Suprapubic skin (tissue), 4 donors: ENCODE results near the gene IRF9. TPM values are rescaled to one million over a fixed set of nuclear protein-coding genes. Genes with fewer than 3 reads are reported as not detected.

ENCODE experiments used
- DNase-seq, 2 donors: peaks; one replicate each; pipeline ENCODE4 v3.0.0-alpha.2; 2019; ENCODE audit warnings: low spot score in 2 of 2
- H3K27ac ChIP-seq: fragments of 200-600 bp; sonication (generic); one replicate; pipeline ENCODE4 v1.5.1; 2019
- H3K27me3 ChIP-seq: fragments of 200-600 bp; sonication (generic); one replicate; pipeline ENCODE4 v1.5.1; 2019
- H3K36me3 ChIP-seq: fragments of 200-600 bp; sonication (generic); one replicate; pipeline ENCODE4 v1.5.1; 2019
- H3K4me1 ChIP-seq: fragments of 200-600 bp; sonication (generic); one replicate; pipeline ENCODE4 v1.5.1; 2019
- H3K4me3 ChIP-seq: fragments of 200-600 bp; sonication (generic); one replicate; pipeline ENCODE4 v1.5.1; 2019; ENCODE audit warnings: mild to moderate bottlenecking
- H3K9me3 ChIP-seq: fragments of 200-600 bp; sonication (generic); one replicate; pipeline ENCODE4 v1.5.1; 2019
- EP300 ChIP-seq: sonication (generic); formaldehyde crosslinking; IDR thresholded peaks from one replicate; pipeline ENCODE4 v1.6.1; 2017; ENCODE audit warnings: antibody characterized with exemption
- POLR2A ChIP-seq, 2 donors: fragments of 450-650 bp; IDR thresholded peaks; one replicate each; pipeline ENCODE4 v1.6.1; 2017; ENCODE audit warnings: antibody characterized with exemption in 2 of 2, mild to moderate bottlenecking in 2 of 2, moderate library complexity in 2 of 2
- POLR2AphosphoS5 ChIP-seq, 3 donors: sonication (generic); formaldehyde crosslinking; IDR thresholded peaks; one replicate each; pipeline ENCODE4 v1.6.1; 2017; ENCODE audit warnings: antibody characterized with exemption in 3 of 3
- WGBS: methylation state at CpG from one replicate; pipeline ENCODE4 v1.1.5; 2018; 5-methylcytosine and 5-hydroxymethylcytosine counted together
- total RNA-seq, 4 donors: library from RNA; depleted of rRNA; stranded (reverse); fragments of >200 nt; gene quantifications; one replicate each; pipeline ENCODE4 v1.1.0, GENCODE V29; 2016
- TF ChIP-seq, protein P1 (sequence below), 2 donors: fragments of 200-600 bp in 1 of 2; fragments of 450-650 bp in 1 of 2; sonication (generic) in 1 of 2; IDR thresholded peaks; one replicate each; pipeline ENCODE4 v1.5.1; 2016 to 2019; ENCODE audit warnings: antibody characterized with exemption in 2 of 2, mild to moderate bottlenecking in 1 of 2, moderate library complexity in 1 of 2

The IRF9 gene
- total RNA-seq, 4 donors from 2014 or later = 31.1 to 45.2 (median 37.5) TPM

DNA sequence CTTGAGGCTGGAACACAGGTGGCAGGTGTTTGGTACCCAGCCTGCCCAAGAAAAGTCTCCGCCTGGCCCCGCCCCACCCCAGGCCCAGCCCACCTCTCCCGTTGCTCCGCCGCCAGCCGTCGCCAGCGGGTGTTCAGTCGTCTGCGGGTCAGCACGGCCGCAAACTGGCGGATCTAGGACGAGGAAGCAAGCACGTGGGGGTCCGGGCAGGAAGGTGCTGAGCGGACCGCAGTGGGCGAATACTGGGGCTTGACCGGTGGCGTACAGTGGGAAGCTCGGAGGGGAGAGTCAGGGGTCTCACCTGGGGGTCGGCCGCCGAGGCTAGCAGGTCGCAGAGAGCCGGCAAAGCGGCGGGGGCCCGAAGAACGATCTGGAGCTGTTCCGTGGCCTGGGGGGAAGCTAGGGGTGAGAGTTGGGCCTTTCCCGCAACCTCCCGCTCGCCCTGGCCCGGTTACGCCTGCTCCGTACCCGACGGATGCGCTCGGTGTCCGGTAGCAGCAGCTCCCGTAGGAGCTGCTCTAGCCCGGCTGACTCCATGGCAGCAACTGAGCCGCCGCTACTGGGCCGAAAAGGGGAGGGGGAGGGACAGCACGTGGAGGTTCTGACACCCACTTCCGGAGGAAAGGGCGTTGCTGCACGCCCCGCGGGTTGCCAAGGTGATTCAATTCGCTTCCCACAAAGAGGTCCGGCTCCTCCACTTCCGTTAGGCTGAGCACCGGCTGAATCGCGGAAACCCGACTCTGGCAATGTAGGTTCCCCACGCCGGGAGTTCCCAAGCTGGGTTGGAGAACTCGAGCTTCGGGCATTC is 27.4 kb downstream of the IRF9 start, which contains the start of gene IPO4:
Gene IPO4 (minus strand): TSS at position 566 of the 808 bp plus-strand sequence. CDS start 29 bp downstream, at position 537.
- H3K27me3 ChIP-seq = no peaks in the 10 kb centered on the region
- DNase-seq = peak; percentile 97 to 98
- H3K27ac ChIP-seq = peak within 1 kb of the TSS; percentile 74
- peaks cover 33% of the 10 kb centered on the region for H3K4me1 ChIP-seq
- H3K4me3 ChIP-seq = peak within 1 kb of the TSS; percentile 90
- WGBS = 0% methylated on average over 44 of the region's 65 CpGs
- H3K9me3 ChIP-seq = no peaks in the 10 kb centered on the region
- TF ChIP-seq POLR2AphosphoS5 (IDR thresholded peaks at IDR 0.05) = peak; percentile 58 to 84 (median 65)
- TF ChIP-seq EP300 = no peak
- TF ChIP-seq POLR2A (IDR thresholded peaks at IDR 0.05) = no peak
- TF ChIP-seq, protein P1, sequence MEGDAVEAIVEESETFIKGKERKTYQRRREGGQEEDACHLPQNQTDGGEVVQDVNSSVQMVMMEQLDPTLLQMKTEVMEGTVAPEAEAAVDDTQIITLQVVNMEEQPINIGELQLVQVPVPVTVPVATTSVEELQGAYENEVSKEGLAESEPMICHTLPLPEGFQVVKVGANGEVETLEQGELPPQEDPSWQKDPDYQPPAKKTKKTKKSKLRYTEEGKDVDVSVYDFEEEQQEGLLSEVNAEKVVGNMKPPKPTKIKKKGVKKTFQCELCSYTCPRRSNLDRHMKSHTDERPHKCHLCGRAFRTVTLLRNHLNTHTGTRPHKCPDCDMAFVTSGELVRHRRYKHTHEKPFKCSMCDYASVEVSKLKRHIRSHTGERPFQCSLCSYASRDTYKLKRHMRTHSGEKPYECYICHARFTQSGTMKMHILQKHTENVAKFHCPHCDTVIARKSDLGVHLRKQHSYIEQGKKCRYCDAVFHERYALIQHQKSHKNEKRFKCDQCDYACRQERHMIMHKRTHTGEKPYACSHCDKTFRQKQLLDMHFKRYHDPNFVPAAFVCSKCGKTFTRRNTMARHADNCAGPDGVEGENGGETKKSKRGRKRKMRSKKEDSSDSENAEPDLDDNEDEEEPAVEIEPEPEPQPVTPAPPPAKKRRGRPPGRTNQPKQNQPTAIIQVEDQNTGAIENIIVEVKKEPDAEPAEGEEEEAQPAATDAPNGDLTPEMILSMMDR (IDR thresholded peaks at IDR 0.05) = no peak
- H3K36me3 ChIP-seq = peaks cover 58% of the 10 kb centered on the region

DNA sequence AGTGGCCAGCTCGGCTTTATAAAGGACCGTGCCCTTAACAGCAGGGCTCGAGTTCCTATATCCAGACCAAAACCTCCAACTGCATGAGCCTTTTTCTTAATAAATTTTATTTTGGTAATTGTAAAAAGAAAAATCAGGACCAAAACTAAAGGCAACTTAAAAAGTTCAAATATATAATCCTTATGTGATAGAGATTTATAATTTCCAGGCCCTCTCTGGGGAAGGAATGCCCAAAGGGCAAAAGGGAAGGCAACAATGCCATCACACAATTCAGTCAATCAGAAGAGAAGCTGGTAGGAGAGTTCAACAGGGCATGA is 28.0 kb downstream of the IRF9 start:
- H3K4me1 ChIP-seq = peaks cover 37% of the 10 kb centered on the region
- H3K27ac ChIP-seq = peak overlapping the region; percentile 74
- whole genome bisulfite sequencing = 0% methylated on average over 3 of the region's 3 CpGs
- H3K27me3 ChIP-seq = no peaks in the 10 kb centered on the region
- peak overlapping the region; percentile 90 for H3K4me3 ChIP-seq
- no peak for DNase-seq
- peaks cover 53% of the 10 kb centered on the region for H3K36me3 ChIP-seq
- no peaks in the 10 kb centered on the region for H3K9me3 ChIP-seq
- no peak for TF ChIP-seq EP300
- TF ChIP-seq, protein P1 (IDR thresholded peaks at IDR 0.05) = no peak
- TF ChIP-seq POLR2A (IDR thresholded peaks at IDR 0.05) = no peak
- no peak for TF ChIP-seq POLR2AphosphoS5 (IDR thresholded peaks at IDR 0.05)

DNA sequence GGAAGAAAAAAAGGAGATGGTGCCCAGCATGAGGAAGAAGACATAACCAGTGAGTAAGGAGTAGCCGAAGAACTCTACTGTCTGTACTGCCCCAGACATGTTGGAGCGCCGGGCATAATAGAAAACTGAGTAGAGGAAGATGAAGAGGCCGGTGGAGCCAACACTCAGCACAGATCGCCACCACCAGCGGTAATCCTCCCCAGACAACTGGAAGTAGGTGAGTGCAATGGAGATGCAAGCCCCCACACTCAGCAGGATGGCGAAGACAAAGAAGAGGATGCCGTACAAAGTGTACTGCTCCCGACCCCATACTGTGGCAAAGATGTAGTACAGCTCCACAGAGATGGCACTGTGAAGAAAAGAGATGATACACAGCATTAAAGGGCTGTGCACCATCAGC is 28.4 kb downstream of the IRF9 start:
- TF ChIP-seq, protein P1 (IDR thresholded peaks at IDR 0.05) = no peak
- TF ChIP-seq POLR2A (IDR thresholded peaks at IDR 0.05) (no peak), POLR2AphosphoS5 (IDR thresholded peaks at IDR 0.05) (no peak), EP300 (no peak)
- Histone ChIP-seq H3K4me1 (peaks cover 41% of the 10 kb centered on the region), H3K9me3 (no peaks in the 10 kb centered on the region), H3K27ac (no peak overlapping the region), H3K36me3 (peaks cover 48% of the 10 kb centered on the region), H3K27me3 (no peaks in the 10 kb centered on the region), H3K4me3 (no peak overlapping the region)
- WGBS = 93% methylated on average over 9 of the region's 9 CpGs
- no peak for DNase-seq

DNA sequence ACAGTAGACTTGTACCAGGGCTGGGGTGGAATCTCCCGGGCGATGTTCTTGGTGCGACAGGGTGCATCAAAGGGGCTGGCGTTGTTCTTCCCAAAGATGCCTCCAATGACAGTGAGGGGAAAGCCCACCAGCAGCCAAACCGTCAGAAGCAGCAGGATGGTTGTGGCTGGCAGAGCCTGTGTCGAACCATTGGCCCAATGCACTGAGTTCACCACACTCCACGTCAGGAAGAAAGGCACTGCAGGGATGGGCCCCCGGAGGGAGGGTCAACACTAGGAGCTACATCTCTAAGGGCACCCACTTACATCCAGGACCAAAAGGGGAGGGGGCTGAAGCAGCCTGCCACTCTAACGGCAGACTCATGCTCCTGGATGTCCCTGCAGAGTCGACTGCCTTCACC is 29.4 kb downstream of the IRF9 start:
- H3K4me3 ChIP-seq = no peak overlapping the region
- H3K27me3 ChIP-seq = no peaks in the 10 kb centered on the region
- peaks cover 47% of the 10 kb centered on the region for H3K4me1 ChIP-seq
- peaks cover 39% of the 10 kb centered on the region for H3K36me3 ChIP-seq
- WGBS = 85% methylated on average over 10 of the region's 10 CpGs
- no peak for DNase-seq
- H3K9me3 ChIP-seq = no peaks in the 10 kb centered on the region
- TF ChIP-seq EP300 (no peak), POLR2AphosphoS5 (IDR thresholded peaks at IDR 0.05) (no peak), POLR2A (IDR thresholded peaks at IDR 0.05) (no peak)
- TF ChIP-seq, protein P1 (IDR thresholded peaks at IDR 0.05) = no peak
- no peak overlapping the region for H3K27ac ChIP-seq

DNA sequence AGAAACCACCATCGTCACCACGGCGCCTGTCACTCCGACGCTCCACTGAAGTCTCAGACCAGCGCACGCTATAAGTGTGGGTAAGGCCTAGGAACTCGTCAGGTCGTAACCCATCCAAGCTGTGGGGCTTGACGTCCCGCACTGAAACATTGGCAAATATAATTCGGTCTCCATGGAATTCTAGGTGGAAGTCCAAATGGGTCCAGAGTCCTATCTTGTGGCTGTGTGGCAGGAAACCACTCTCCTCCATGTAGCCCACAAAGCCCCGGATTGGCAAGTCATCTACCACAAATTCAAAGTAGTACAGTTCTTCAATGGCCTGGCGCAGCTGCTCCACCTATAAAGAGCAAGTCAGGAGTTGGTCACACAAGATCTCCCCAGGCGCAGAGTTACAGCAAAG is 31.9 kb downstream of the IRF9 start:
- Histone ChIP-seq H3K4me3 (no peak overlapping the region), H3K4me1 (peaks cover 57% of the 10 kb centered on the region), H3K9me3 (no peaks in the 10 kb centered on the region), H3K27ac (no peak overlapping the region), H3K27me3 (no peaks in the 10 kb centered on the region), H3K36me3 (peaks cover 25% of the 10 kb centered on the region)
- 94% methylated on average over 15 of the region's 15 CpGs for WGBS
- TF ChIP-seq EP300 = no peak
- TF ChIP-seq, protein P1 (IDR thresholded peaks at IDR 0.05) = no peak
- TF ChIP-seq POLR2A (IDR thresholded peaks at IDR 0.05) = no peak
- TF ChIP-seq POLR2AphosphoS5 (IDR thresholded peaks at IDR 0.05) = no peak
- no peak for DNase-seq
